ENCODE data around the gene SLC25A10. TPM values are rescaled to one million over a fixed set of nuclear protein-coding genes. Genes with fewer than 3 reads are reported as not detected.

Gene SLC25A10
- total RNA-seq, 6 donors from 2014 or later = 9.9 to 20.2 (median 12.7) TPM

DNA sequence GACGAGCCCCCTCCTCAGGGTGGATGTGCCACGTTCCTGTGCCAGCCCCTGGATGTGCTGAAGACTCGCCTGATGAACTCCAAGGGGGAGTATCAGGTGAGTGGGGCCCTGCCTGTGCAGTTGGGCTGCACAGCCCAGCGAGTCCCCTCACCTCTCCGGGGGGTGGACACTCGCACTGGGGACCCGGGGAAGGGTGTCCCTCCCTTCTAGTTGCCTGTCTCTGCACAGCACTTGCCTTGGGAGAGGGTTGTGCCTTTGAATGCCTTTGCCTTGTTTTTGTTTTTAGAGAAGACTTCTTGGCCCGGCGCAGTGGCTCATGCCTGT lies 5.6 kb downstream of the SLC25A10 start:
- ATAC-seq (ENCODE audit: low FRiP score in 2 of 2) = no peak
- no peak overlapping the region for H3K4me3 ChIP-seq
- peaks cover 0 to 7% (median 2%) of the 10 kb centered on the region in 4 donors for H3K36me3 ChIP-seq
- H3K27me3 ChIP-seq = no peaks in the 10 kb centered on the region
- H3K4me1 ChIP-seq = peaks cover 9 to 28% (median 22%) of the 10 kb centered on the region in 4 donors
- no peaks in the 10 kb centered on the region for H3K9me3 ChIP-seq
- WGBS, 2 donors = 100% methylated on average over 2 to 6 of the region's 9 CpGs
- H3K27ac ChIP-seq = no peak overlapping the region
- no peak for DNase-seq
- TF ChIP-seq POLR2A (IDR thresholded peaks at IDR 0.05) = no peak
- no peak for TF ChIP-seq POLR2AphosphoS5 (IDR thresholded peaks at IDR 0.05)
- no peak for TF ChIP-seq EP300 (IDR thresholded peaks at IDR 0.05)
- TF ChIP-seq, protein P1, sequence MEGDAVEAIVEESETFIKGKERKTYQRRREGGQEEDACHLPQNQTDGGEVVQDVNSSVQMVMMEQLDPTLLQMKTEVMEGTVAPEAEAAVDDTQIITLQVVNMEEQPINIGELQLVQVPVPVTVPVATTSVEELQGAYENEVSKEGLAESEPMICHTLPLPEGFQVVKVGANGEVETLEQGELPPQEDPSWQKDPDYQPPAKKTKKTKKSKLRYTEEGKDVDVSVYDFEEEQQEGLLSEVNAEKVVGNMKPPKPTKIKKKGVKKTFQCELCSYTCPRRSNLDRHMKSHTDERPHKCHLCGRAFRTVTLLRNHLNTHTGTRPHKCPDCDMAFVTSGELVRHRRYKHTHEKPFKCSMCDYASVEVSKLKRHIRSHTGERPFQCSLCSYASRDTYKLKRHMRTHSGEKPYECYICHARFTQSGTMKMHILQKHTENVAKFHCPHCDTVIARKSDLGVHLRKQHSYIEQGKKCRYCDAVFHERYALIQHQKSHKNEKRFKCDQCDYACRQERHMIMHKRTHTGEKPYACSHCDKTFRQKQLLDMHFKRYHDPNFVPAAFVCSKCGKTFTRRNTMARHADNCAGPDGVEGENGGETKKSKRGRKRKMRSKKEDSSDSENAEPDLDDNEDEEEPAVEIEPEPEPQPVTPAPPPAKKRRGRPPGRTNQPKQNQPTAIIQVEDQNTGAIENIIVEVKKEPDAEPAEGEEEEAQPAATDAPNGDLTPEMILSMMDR (IDR thresholded peaks at IDR 0.05) = no peak

DNA sequence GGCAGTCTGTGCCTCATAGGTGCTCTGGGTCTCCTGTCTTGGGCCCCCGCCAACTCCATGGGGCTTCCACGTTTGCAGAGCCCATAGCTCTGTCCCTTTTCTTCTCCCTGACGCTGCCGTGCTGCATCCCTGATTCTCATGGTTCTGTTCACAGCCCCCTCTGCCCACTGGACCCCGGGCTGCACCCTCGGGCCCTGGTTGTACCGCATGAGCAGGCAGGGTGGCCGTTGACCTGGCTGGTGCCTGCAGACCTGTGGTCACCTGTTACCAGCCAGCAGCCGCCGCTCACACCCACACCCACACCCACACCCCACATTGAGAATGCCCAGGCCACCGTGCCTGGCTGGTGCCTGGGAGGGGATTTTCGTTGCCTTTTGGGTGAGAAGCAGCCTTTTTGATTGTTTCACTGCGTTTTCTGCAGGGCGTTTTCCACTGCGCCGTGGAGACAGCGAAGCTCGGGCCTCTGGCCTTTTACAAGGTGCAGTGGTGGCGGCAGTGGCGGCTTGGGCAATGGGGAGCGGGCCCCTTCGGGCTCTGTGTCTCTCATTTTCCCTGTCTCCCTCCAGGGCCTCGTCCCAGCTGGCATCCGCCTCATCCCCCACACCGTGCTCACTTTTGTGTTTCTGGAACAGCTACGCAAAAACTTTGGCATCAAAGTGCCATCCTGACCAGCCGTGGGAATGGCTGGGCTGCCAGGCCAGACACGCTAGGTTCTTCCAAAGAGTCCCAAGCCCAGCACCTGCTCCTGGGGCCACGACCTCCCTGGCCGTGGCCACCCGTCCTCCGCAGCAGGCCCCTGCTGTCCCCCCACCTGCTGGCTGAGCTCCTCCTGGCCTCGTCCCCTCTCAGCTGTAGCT lies 7.6 kb downstream of the SLC25A10 start:
- Histone ChIP-seq H3K9me3 (no peaks in the 10 kb centered on the region), H3K27ac (no peak overlapping the region), H3K27me3 (no peaks in the 10 kb centered on the region), H3K4me1 (peaks cover 5 to 18% (median 13%) of the 10 kb centered on the region in 4 donors), H3K36me3 (peaks cover 0 to 7% (median 2%) of the 10 kb centered on the region in 4 donors), H3K4me3 (no peak overlapping the region)
- ATAC-seq (ENCODE audit: low FRiP score in 2 of 2) = no peak
- peak in 1 of 2 donors; percentile 68 for DNase-seq
- TF ChIP-seq EP300 (IDR thresholded peaks at IDR 0.05) (no peak), POLR2A (IDR thresholded peaks at IDR 0.05) (no peak), POLR2AphosphoS5 (IDR thresholded peaks at IDR 0.05) (no peak)
- TF ChIP-seq, protein P1 (IDR thresholded peaks at IDR 0.05) = no peak
- WGBS, 2 donors = 93% methylated on average over 27 to 32 of the region's 33 CpGs

DNA sequence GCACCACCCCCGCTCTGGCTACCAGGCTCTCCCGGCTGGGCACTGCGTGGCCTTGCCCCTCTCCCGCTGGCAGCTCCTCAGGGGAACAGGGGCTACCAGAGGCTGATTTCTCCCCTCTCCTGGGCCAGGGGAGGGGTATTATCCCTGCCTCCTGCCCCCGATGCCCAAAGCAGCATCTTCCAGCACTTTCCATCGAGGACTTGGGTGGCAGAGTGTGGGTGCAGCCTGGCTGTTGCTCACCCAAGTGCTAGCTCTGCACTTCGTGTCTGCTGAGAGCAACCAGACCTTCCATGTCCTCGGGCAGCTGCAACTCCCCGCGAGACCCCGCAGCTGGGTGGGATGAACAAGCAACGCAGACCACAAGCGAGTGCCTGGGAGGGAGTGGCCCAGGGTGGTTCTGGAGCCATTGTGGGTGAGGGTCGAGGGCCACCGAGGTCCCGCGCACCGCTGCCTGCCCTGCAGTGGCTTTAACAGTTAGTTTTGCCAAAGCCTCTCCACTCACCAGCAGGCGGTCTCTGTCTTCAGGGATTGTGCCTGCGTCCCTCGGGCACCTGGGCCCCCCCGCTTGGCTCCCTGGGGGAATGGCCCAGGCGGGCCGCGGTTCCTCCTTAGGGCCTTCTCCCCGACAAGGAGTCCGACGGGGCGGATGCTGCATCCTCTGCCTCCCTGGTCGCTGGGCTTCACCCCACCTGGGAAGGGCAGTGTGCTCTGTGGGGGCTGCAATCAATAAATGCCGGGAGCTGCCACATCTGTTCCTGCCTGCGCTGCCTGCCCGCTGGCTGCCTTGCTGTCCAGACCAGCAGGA lies 8.4 kb downstream of the SLC25A10 start:
- no peaks in the 10 kb centered on the region for H3K27me3 ChIP-seq
- H3K4me3 ChIP-seq = no peak overlapping the region
- peaks cover 5 to 18% (median 13%) of the 10 kb centered on the region in 4 donors for H3K4me1 ChIP-seq
- TF ChIP-seq EP300 (IDR thresholded peaks at IDR 0.05) (no peak), POLR2AphosphoS5 (IDR thresholded peaks at IDR 0.05) (no peak), POLR2A (IDR thresholded peaks at IDR 0.05) (no peak)
- TF ChIP-seq, protein P1 (IDR thresholded peaks at IDR 0.05) = no peak
- WGBS, 2 donors = 94 to 97% methylated on average over 9 to 23 of the region's 33 CpGs
- no peaks in the 10 kb centered on the region for H3K9me3 ChIP-seq
- ATAC-seq (ENCODE audit: low FRiP score in 2 of 2) = no peak
- DNase-seq = peak in 1 of 2 donors; percentile 76
- peaks cover 0 to 7% (median 2%) of the 10 kb centered on the region in 4 donors for H3K36me3 ChIP-seq
- no peak overlapping the region for H3K27ac ChIP-seq

DNA sequence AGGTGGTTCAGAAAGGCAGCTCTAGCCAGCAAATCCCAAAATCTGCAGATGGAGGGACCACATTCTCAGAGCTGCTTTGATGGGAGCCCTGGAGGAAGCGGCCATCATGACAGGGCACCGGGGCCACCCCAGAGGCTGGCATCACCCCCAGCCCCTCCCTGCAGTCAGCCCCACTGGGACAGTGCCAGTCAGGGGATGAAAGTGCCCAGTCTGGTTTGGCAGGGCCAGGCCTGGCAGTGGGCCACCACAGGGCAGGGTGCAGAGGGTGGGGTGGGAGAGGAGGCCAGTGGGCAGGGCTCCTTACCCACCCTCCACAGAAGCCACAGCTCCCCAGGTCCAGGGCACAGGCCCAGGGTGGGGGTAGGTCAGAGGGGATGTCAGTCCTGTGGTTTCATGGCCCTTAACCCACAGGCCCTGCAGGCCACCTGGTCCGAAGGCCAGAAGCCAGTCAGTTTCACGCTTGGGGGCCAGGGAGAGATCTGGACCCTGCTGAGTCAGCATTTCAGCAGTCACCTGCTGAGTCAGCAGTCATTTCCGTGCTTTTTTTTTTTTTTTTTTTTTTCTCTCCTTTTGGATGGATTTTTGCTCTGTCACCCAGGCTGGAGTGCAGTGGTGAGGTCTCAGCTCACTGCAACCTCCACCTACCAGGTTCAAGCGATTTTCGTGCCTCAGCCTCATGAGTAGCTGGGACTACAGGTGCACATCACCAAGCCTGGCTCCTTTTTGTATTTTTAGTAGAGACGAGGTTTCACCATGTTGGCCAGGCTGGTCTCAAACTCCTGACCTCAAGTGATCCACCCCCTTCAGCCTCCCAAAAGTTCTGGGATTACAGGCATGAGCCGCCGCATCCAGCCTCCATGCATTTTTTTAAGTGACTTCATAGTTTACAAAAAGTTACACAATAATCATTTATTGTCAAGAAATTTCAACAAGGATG lies 10.4 kb downstream of the SLC25A10 start:
- H3K9me3 ChIP-seq = no peaks in the 10 kb centered on the region
- TF ChIP-seq, protein P1 (IDR thresholded peaks at IDR 0.05) = peak in 1 of 6 experiments; percentile 11
- TF ChIP-seq POLR2AphosphoS5 (IDR thresholded peaks at IDR 0.05) (peak; percentile 38 to 42), POLR2A (IDR thresholded peaks at IDR 0.05) (peak in 1 of 4 donors; percentile 19), EP300 (IDR thresholded peaks at IDR 0.05) (peak in 1 of 4 donors; percentile 61)
- no peaks in the 10 kb centered on the region for H3K27me3 ChIP-seq
- peaks cover 0 to 7% (median under 1%) of the 10 kb centered on the region in 4 donors for H3K36me3 ChIP-seq
- peak; percentile 62 to 93 for ATAC-seq (ENCODE audit: low FRiP score in 2 of 2)
- WGBS, 2 donors = 42 to 50% methylated on average over 8 to 10 of the region's 10 CpGs
- H3K4me3 ChIP-seq = no peak overlapping the region
- peak overlapping the region in 1 of 4 donors; percentile 31 for H3K27ac ChIP-seq
- DNase-seq = peak; percentile 82 to 92
- peaks cover 5 to 18% (median 13%) of the 10 kb centered on the region in 4 donors for H3K4me1 ChIP-seq

Measured in upper lobe of left lung (tissue), 6 donors.